ENCODE measurements around the gene MORF4L1.

- TF ChIP-seq, protein P1, sequence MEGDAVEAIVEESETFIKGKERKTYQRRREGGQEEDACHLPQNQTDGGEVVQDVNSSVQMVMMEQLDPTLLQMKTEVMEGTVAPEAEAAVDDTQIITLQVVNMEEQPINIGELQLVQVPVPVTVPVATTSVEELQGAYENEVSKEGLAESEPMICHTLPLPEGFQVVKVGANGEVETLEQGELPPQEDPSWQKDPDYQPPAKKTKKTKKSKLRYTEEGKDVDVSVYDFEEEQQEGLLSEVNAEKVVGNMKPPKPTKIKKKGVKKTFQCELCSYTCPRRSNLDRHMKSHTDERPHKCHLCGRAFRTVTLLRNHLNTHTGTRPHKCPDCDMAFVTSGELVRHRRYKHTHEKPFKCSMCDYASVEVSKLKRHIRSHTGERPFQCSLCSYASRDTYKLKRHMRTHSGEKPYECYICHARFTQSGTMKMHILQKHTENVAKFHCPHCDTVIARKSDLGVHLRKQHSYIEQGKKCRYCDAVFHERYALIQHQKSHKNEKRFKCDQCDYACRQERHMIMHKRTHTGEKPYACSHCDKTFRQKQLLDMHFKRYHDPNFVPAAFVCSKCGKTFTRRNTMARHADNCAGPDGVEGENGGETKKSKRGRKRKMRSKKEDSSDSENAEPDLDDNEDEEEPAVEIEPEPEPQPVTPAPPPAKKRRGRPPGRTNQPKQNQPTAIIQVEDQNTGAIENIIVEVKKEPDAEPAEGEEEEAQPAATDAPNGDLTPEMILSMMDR (IDR thresholded peaks at IDR 0.05; ENCODE audit: low read depth, low read length): no peak
- TF ChIP-seq, protein P2, sequence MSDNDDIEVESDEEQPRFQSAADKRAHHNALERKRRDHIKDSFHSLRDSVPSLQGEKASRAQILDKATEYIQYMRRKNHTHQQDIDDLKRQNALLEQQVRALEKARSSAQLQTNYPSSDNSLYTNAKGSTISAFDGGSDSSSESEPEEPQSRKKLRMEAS (IDR thresholded peaks at IDR 0.05; ENCODE audit: low read depth, low read length): no peak
- TF ChIP-seq MYC (IDR thresholded peaks at IDR 0.05; ENCODE audit: low read depth, low read length): no peak
Measured at GRCh38 chr15:78872155-78872971, at the start of gene MORF4L1.
